Tibial artery (tissue), 4 donors: ENCODE results near the gene KIF16B.

Experiments
- DNase-seq, 2 donors: peaks; one replicate each; pipeline ENCODE4 v3.0.0-alpha.2; 2019
- H3K27ac ChIP-seq, 2 donors: fragments of 200-600 bp; sonication (generic) in 1 of 2; 1 replicate in 1 of 2; 2 replicates in 1 of 2; pipeline ENCODE4 v1.5.1; 2018 to 2019; ENCODE audit warnings: mild to moderate bottlenecking in 1 of 2
- H3K27me3 ChIP-seq, 2 donors: fragments of 200-600 bp; sonication (generic) in 1 of 2; one replicate each; pipeline versions ENCODE4 v1.5.1 to v1.6.0; 2016 to 2019
- H3K36me3 ChIP-seq, 3 donors: fragments of 200-600 bp; sonication (generic) in 2 of 3; one replicate each; pipeline ENCODE4 v1.5.1; 2016 to 2019; ENCODE audit warnings: mild to moderate bottlenecking in 2 of 3
- H3K4me1 ChIP-seq, 4 donors: fragments of 200-600 bp; sonication (generic) in 2 of 4; 1 replicate in 3 of 4; 2 replicates in 1 of 4; pipeline ENCODE4 v1.5.1; 2016 to 2019
- H3K4me3 ChIP-seq, 2 donors: fragments of 200-600 bp; sonication (generic) in 1 of 2; 1 replicate in 1 of 2; 2 replicates in 1 of 2; pipeline ENCODE4 v1.5.1; 2018 to 2019; ENCODE audit warnings: mild to moderate bottlenecking in 2 of 2
- H3K9me3 ChIP-seq, 3 donors: fragments of 200-600 bp; sonication (generic) in 1 of 3; one replicate each; pipeline ENCODE4 v1.5.1; 2016 to 2019
- intact Hi-C: fragments of 100-400 bp; cut with DNase I; formaldehyde crosslinking; loops from one replicate; pipeline ENCODE4 v1.15.0; 2023; ENCODE audit warnings: low total_unique reads
- TF ChIP-seq, protein P1 (sequence below), 2 experiments: fragments of 200-600 bp in 1 of 2; fragments of 450-650 bp in 1 of 2; IDR thresholded peaks; one replicate each; pipeline ENCODE4 v1.5.1; 2017 to 2019; ENCODE audit warnings: antibody characterized with exemption in 2 of 2, mild to moderate bottlenecking in 1 of 2, moderate library complexity in 1 of 2

Gene KIF16B

DNA sequence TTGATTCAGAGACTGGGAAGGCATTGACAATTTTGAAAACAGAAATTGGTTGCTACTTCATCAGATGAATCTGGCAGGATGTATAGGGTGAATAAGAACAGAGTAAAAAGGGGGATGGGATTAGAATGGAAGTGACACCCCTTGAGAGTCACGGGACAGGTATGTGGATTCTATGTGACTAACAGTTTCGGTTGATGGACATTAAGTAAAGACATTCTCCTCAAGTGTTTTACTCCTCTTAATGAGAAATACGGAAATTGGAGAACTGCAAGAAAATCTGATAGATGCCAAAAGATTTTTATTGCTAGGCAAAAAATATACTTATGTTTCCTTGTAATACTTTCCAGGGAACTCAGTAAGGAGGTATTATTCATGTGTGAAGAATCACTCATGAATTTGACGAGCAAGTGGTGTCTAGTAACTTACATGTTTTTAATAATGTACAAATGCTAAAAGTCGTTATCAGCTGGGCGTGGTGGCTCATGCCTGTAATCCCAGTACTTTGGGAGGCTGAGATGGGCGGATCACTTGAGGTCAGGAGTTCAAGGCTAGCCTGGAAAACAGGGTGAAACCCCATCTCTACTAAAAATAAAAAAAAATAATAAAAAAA is 135.8 kb downstream of the KIF16B start:
- DNase-seq, result no peak
- Histone ChIP-seq H3K27ac (no peak overlapping the region), H3K27me3 (no peaks in the 10 kb centered on the region), H3K4me1 (no peaks in the 10 kb centered on the region), H3K36me3 (no peaks in the 10 kb centered on the region), H3K9me3 (no peaks in the 10 kb centered on the region), H3K4me3 (no peak overlapping the region)
- intact Hi-C loops, result no loop called here
- TF ChIP-seq, protein P1, sequence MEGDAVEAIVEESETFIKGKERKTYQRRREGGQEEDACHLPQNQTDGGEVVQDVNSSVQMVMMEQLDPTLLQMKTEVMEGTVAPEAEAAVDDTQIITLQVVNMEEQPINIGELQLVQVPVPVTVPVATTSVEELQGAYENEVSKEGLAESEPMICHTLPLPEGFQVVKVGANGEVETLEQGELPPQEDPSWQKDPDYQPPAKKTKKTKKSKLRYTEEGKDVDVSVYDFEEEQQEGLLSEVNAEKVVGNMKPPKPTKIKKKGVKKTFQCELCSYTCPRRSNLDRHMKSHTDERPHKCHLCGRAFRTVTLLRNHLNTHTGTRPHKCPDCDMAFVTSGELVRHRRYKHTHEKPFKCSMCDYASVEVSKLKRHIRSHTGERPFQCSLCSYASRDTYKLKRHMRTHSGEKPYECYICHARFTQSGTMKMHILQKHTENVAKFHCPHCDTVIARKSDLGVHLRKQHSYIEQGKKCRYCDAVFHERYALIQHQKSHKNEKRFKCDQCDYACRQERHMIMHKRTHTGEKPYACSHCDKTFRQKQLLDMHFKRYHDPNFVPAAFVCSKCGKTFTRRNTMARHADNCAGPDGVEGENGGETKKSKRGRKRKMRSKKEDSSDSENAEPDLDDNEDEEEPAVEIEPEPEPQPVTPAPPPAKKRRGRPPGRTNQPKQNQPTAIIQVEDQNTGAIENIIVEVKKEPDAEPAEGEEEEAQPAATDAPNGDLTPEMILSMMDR (IDR thresholded peaks at IDR 0.05), result no peak

DNA sequence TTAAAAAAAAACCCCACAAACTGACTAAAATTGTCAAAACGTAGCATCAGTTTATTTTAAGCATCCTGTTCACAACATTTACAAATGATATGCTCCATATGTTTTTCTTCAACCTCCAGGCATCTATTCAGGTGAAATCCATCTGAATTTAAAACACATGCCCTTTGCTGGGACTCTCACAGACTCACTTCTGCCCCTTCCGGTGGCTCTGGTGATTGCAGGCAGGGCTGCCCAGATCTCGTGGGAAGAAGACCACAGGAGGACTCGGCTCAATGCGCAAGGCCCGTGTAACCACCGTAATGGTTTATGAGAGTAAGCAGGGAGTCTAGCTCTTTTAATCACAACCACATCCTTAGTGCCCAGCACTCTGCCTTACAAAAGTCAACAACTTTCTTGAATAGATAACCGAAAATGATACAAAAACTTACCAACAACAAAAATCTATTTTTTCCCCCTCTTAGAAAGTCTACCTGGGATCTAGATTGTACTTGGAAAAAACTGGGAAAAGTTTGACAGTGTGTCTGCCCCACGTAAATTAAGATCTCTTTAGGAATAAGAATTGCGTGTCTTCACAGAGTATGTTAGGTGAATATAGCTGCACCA is 139.1 kb downstream of the KIF16B start:
- Histone ChIP-seq H3K9me3 (no peaks in the 10 kb centered on the region), H3K36me3 (peaks cover 3 to 8% (median 6%) of the 10 kb centered on the region in 3 donors), H3K27ac (no peak overlapping the region), H3K4me1 (no peaks in the 10 kb centered on the region), H3K4me3 (no peak overlapping the region), H3K27me3 (no peaks in the 10 kb centered on the region)
- TF ChIP-seq, protein P1 (IDR thresholded peaks at IDR 0.05), result peak; percentile 41 to 47
- intact Hi-C loops, result no loop called here
- peak in 1 of 2 donors; percentile 53 for DNase-seq

DNA sequence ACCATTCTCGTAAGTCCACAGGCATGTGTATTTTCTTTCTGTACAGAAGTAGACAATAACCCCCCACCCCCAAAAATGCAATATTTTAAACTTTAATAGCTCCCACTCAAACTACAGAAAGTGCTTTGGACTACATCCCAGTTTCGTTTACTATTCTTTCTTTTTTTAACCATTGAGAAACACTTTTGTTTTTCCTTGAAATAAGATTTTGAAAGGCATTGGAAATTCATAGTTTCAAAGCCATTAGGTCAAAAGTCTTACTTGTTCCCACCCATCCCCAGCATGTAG is 140.0 kb downstream of the KIF16B start:
- TF ChIP-seq, protein P1 (IDR thresholded peaks at IDR 0.05), result no peak
- Histone ChIP-seq H3K27me3 (no peaks in the 10 kb centered on the region), H3K4me3 (no peak overlapping the region), H3K36me3 (peaks cover 10 to 17% (median 12%) of the 10 kb centered on the region in 3 donors), H3K9me3 (no peaks in the 10 kb centered on the region), H3K27ac (no peak overlapping the region), H3K4me1 (no peaks in the 10 kb centered on the region)
- intact Hi-C loops, result no loop called here
- DNase-seq, result no peak

DNA sequence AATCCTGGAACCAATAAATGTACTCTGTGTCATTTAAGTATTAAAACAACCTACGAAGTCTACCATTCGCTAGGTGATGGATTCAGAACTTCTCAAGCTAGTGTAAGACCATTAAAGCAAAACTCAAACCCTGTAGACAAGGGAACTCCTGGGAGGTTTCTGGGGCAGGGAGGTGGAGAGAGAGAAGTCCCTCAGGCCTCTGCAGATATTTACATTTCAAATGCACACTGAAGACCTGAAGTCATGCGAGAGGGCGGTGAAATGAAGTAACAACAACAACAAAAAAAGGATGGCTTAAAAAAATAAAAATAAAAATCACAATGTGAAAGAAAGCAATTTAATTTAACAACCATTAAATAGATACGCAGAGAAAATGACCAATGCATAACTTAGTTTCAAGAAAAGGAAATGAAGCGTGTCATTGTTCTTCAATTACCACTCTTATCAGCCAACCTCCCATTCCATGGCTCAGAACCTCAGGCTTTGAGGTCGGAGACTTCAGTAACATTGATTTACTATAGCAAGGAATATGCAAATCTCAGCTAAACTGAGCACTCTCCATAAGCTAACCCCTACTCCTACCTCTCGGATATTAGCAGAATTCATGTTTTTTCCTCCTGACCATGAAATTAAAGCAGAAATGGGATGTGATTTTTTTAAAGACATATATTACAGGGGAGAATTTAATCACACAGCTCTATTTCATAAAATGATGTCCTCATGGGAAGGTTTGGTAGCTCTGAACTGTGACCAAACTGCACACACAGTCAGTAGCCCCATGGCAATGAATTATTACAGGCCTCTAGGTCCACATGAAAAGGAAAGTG is 140.6 kb downstream of the KIF16B start:
- intact Hi-C loops, result no loop called here
- Histone ChIP-seq H3K36me3 (peaks cover 13 to 23% (median 16%) of the 10 kb centered on the region in 3 donors), H3K9me3 (no peaks in the 10 kb centered on the region), H3K27me3 (no peaks in the 10 kb centered on the region), H3K4me1 (no peaks in the 10 kb centered on the region), H3K4me3 (no peak overlapping the region), H3K27ac (no peak overlapping the region)
- TF ChIP-seq, protein P1 (IDR thresholded peaks at IDR 0.05), result no peak
- DNase-seq, result no peak

DNA sequence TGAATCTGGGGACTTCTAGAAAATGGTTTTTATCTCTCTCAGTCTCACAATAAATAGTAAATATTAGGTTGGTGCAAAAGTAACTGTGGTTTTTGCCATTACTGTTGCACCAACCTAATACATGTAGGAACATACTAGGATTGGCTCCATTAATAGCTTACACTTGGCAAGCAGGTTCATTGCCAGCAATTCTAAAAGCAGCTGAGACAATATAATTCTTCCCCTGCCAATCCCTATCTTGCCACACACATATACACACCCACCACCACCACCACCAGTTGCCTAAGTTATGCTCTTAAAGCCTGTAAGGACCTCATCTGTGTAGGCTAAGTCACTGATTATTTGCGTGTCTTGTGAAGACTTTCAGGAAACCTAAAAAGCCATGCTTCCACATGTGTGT is 145.1 kb downstream of the KIF16B start:
- TF ChIP-seq, protein P1 (IDR thresholded peaks at IDR 0.05), result no peak
- H3K27ac ChIP-seq, result no peak overlapping the region

More for the DNA sequence above, 145.1 kb downstream of the KIF16B start:
- Histone ChIP-seq H3K36me3 (peaks cover 42 to 64% (median 55%) of the 10 kb centered on the region in 3 donors), H3K27me3 (no peaks in the 10 kb centered on the region), H3K4me3 (no peak overlapping the region), H3K4me1 (no peaks in the 10 kb centered on the region), H3K9me3 (no peaks in the 10 kb centered on the region)
- DNase-seq, result no peak
- intact Hi-C loops, result no loop called here
